GM21619 (cell line): ENCODE measurements around the gene ANKHD1.

Experiments used
- ATAC-seq: cut with Tn5 transposase; IDR thresholded peaks from one replicate; pipeline ENCODE4 v1.9.1; 2021; ENCODE audit not compliant: unreplicated experiment

ANKHD1 gene

GRCh38 chr5:140509898-140510297 is 108.3 kb downstream of the ANKHD1 start:
- no peak for ATAC-seq

- ATAC-seq: no peak
Measured at GRCh38 chr5:140513124-140513523, 111.5 kb downstream of the ANKHD1 start.

GRCh38 chr5:140524003-140524402 is 122.4 kb downstream of the ANKHD1 start:
- ATAC-seq: no peak

GRCh38 chr5:140540227-140540626 is 138.6 kb downstream of the ANKHD1 start:
- no peak for ATAC-seq

GRCh38 chr5:140542972-140543371 is 141.3 kb downstream of the ANKHD1 start:
- ATAC-seq: no peak

GRCh38 chr5:140544986-140545385 is 143.4 kb downstream of the ANKHD1 start:
- ATAC-seq: no peak

- no peak for ATAC-seq
Measured at GRCh38 chr5:140545606-140546005, 144.0 kb downstream of the ANKHD1 start.

- ATAC-seq: no peak
Measured at GRCh38 chr5:140546851-140547507, 145.3 kb downstream of the ANKHD1 start.

- peak; percentile 99 for ATAC-seq
Measured at GRCh38 chr5:140547508-140548299, 146.1 kb downstream of the ANKHD1 start, which contains the start of gene EIF4EBP3. Gene EIF4EBP3, plus strand, starts transcription at chr5:140547662. Its CDS starts 76 bp downstream, at chr5:140547738.

- no peak for ATAC-seq
Measured at GRCh38 chr5:140548300-140548688, 146.7 kb downstream of the ANKHD1 start.

GRCh38 chr5:140548791-140549190 is 147.2 kb downstream of the ANKHD1 start:
- no peak for ATAC-seq

GRCh38 chr5:140549237-140550144 is 147.9 kb downstream of the ANKHD1 start:
- no peak for ATAC-seq

GRCh38 chr5:140550147-140551079 is 148.8 kb downstream of the ANKHD1 start:
- no peak for ATAC-seq

GRCh38 chr5:140551872-140552271 is 150.2 kb downstream of the ANKHD1 start:
- no peak for ATAC-seq

- ATAC-seq: no peak
Measured at GRCh38 chr5:140553657-140554056, 152.0 kb downstream of the ANKHD1 start.

- ATAC-seq: no peak
Measured at GRCh38 chr5:140554454-140554853, 152.8 kb downstream of the ANKHD1 start.

- ATAC-seq: no peak
Measured at GRCh38 chr5:140555747-140556312, 154.2 kb downstream of the ANKHD1 start.

GRCh38 chr5:140556438-140556837 is 154.8 kb downstream of the ANKHD1 start:
- no peak for ATAC-seq

GRCh38 chr5:140557136-140557805 is 155.6 kb downstream of the ANKHD1 start, which contains the start of gene SRA1:
Gene SRA1, minus strand, starts transcription at chr5:140557473. Its CDS starts 21 bp downstream, at chr5:140557452.
- ATAC-seq: peak; percentile 98
